ENCODE measurements around the gene TRIM31. TPM values are rescaled to one million over a fixed set of nuclear protein-coding genes. Genes with fewer than 3 reads are reported as not detected.

TRIM31 gene
- total RNA-seq, result not detected

GRCh38 chr6:30113003-30113759, at the start of gene TRIM31:
TRIM31 (minus strand) TSS chr6:30113090; CDS start chr6:30112805, 285 bp downstream.

GRCh38 chr6:30160785-30161531, 48.1 kb upstream of the TRIM31 start, which contains the start of gene TRIM10:
TRIM10 (minus strand) TSS chr6:30161211; CDS start chr6:30160858, 353 bp downstream.

GRCh38 chr6:30135757-30136156, 22.9 kb upstream of the TRIM31 start, which contains the start of gene TRIM40:
TRIM40 (plus strand) TSS chr6:30136140; CDS start chr6:30137037, 897 bp downstream.

GRCh38 chr6:30075094-30075789, 37.6 kb downstream of the TRIM31 start, which contains the start of gene RNF39:
RNF39 (minus strand) TSS chr6:30075769; CDS start chr6:30075585, 184 bp downstream.

GRCh38 chr6:30066577-30067459, 46.1 kb downstream of the TRIM31 start, which contains the start of gene PPP1R11:
PPP1R11 (plus strand) TSS chr6:30067198; CDS start chr6:30067411, 213 bp downstream.

GRCh38 chr6:30061092-30061857, 51.6 kb downstream of the TRIM31 start, which contains the start of gene POLR1H:
POLR1H (plus strand) TSS chr6:30061265; CDS start chr6:30061525, 260 bp downstream.

Small RNA genes within 50 kb of the gene (small RNA-seq; reads per million reads assigned to genes)
- gene RF00554 (ENCODE audit: low replicate concordance), result not detected
- gene RF02219 (ENCODE audit: low replicate concordance), result not detected
- gene RF02220 (ENCODE audit: low replicate concordance), result not detected

Other genes starting within 250 kb of the TRIM31 start
- 233 TPM for gene HLA-A, start 170.6 kb downstream of the TRIM31 start, total RNA-seq
- 36.4 TPM for gene POLR1H, start 51.8 kb downstream of the TRIM31 start, total RNA-seq
- gene PPP1R11, start 45.9 kb downstream of the TRIM31 start, total RNA-seq, result 17.8 TPM
- not detected for gene RNF39, start 37.3 kb downstream of the TRIM31 start, total RNA-seq
- gene TRIM40, start 23.1 kb upstream of the TRIM31 start, total RNA-seq, result not detected
- gene TRIM10, start 48.1 kb upstream of the TRIM31 start, total RNA-seq, result 2.7 TPM
- 0.47 TPM for gene TRIM15, start 50.5 kb upstream of the TRIM31 start, total RNA-seq
- 30.3 TPM for gene TRIM26, start 100.3 kb upstream of the TRIM31 start, total RNA-seq
- gene TRIM39, start 213.8 kb upstream of the TRIM31 start, total RNA-seq, result 10.0 TPM
- 27.1 TPM for gene RPP21, start 232.1 kb upstream of the TRIM31 start, total RNA-seq

Measured in metanephros (tissue), 2 donors.